GM18505 (cell line): ENCODE results near the gene OTX1.

ENCODE experiments used
- ATAC-seq: cut with Tn5 transposase; IDR thresholded peaks from one replicate; pipeline ENCODE4 v1.9.1; 2021; ENCODE audit not compliant: unreplicated experiment
- POLR2A ChIP-seq: IDR thresholded peaks from 4 replicates; pipeline ENCODE4 v1.6.1; 2011; ENCODE audit warnings: borderline replicate concordance; ENCODE audit not compliant: insufficient read depth, insufficient read length; ENCODE audit errors: extremely low read depth

OTX1 gene

GRCh38 chr2:63086687-63087086, 36.1 kb downstream of the OTX1 start:
- no peak for TF ChIP-seq POLR2A
- no peak for ATAC-seq

GRCh38 chr2:63092401-63092800, 41.8 kb downstream of the OTX1 start:
- TF ChIP-seq POLR2A, result no peak
- ATAC-seq, result no peak

- ATAC-seq, result no peak
- TF ChIP-seq POLR2A, result no peak
Measured at GRCh38 chr2:63092857-63093256, 42.2 kb downstream of the OTX1 start.

- TF ChIP-seq POLR2A, result no peak
- no peak for ATAC-seq
Measured at GRCh38 chr2:63093502-63093901, 42.9 kb downstream of the OTX1 start.

- no peak for TF ChIP-seq POLR2A
- ATAC-seq, result no peak
Measured at GRCh38 chr2:63096491-63096890, 45.9 kb downstream of the OTX1 start.

GRCh38 chr2:63099032-63099431, 48.4 kb downstream of the OTX1 start:
- no peak for ATAC-seq
- no peak for TF ChIP-seq POLR2A

GRCh38 chr2:63101954-63102353, 51.3 kb downstream of the OTX1 start:
- no peak for TF ChIP-seq POLR2A
- no peak for ATAC-seq

GRCh38 chr2:63104482-63104881, 53.9 kb downstream of the OTX1 start:
- no peak for ATAC-seq
- no peak for TF ChIP-seq POLR2A
